Activated naive CD8-positive, alpha-beta T cell treated with anti-CD3 and anti-CD28 coated beads, Interleukin-2, amount 10 ng/mL, durations not matched to agents 7 days and 5 days (primary cell): ENCODE measurements around the gene FGFR2. TPM values are rescaled to one million over a fixed set of nuclear protein-coding genes. Genes with fewer than 3 reads are reported as not detected.

Experiments
- ATAC-seq: fragments of 150-1000 bp; cut with Tn5 transposase; one replicate; pipeline ENCODE4 v1.10.0; 2021; ENCODE audit warnings: low read depth, moderate library complexity
- POLR2A ChIA-PET: fragments of 350-600 bp; sonication (Branson Sonifier 250); formaldehyde crosslinking; loops from one replicate; lab custom pipeline; 2021; ENCODE audit warnings: antibody characterized with exemption; lab: Charles Lee
- DNase-seq: peaks from one replicate; pipeline ENCODE4 v3.0.0; 2021
- H3K27ac Mint-ChIP-seq: one replicate; pipeline ENCODE4 v1.8.0; 2022; ENCODE audit warnings: mild to moderate bottlenecking, mixed read lengths
- H3K27me3 Mint-ChIP-seq: one replicate; pipeline ENCODE4 v1.8.0; 2022; ENCODE audit warnings: mild to moderate bottlenecking, moderate library complexity, mixed read lengths
- H3K36me3 Mint-ChIP-seq: one replicate; pipeline ENCODE4 v1.8.0; 2021; ENCODE audit warnings: mild to moderate bottlenecking, mixed read lengths
- H3K4me1 Mint-ChIP-seq: one replicate; pipeline ENCODE4 v1.8.0; 2021; ENCODE audit warnings: mixed read lengths
- H3K4me3 Mint-ChIP-seq: one replicate; pipeline ENCODE4 v1.8.0; 2022; ENCODE audit warnings: mild to moderate bottlenecking, moderate library complexity, mixed read lengths
- H3K9me3 Mint-ChIP-seq: one replicate; pipeline ENCODE4 v1.8.0; 2021; ENCODE audit warnings: mixed read lengths
- total RNA-seq, 2 experiments: library from RNA; stranded (reverse); gene quantifications; one replicate each; pipeline ENCODE4 v1.2.3, GENCODE V29; 2021

Gene FGFR2
- total RNA-seq, 2 experiments from 2014 or later, result 0.89 to 1.1 TPM

- ATAC-seq, result no peak
- H3K4me1 Mint-ChIP-seq, result no peaks in the 10 kb centered on the region
- H3K36me3 Mint-ChIP-seq, result no peaks in the 10 kb centered on the region
- no peak overlapping the region for H3K4me3 Mint-ChIP-seq
- DNase-seq, result no peak
- H3K9me3 Mint-ChIP-seq, result peaks cover 6% of the 10 kb centered on the region
- POLR2A ChIA-PET, result no interaction called here
- no peak overlapping the region for H3K27ac Mint-ChIP-seq
- no peaks in the 10 kb centered on the region for H3K27me3 Mint-ChIP-seq
Measured at GRCh38 chr10:121617176-121617575, 18.9 kb upstream of the FGFR2 start.

GRCh38 chr10:121616291-121616690 is 18.0 kb upstream of the FGFR2 start:
- Mint-ChIP-seq H3K4me3 (no peak overlapping the region), H3K36me3 (no peaks in the 10 kb centered on the region), H3K4me1 (no peaks in the 10 kb centered on the region), H3K27ac (no peak overlapping the region), H3K9me3 (peaks cover 6% of the 10 kb centered on the region), H3K27me3 (no peaks in the 10 kb centered on the region)
- POLR2A ChIA-PET, result no interaction called here
- DNase-seq (no peak), ATAC-seq (no peak)

- no peak overlapping the region for H3K4me3 Mint-ChIP-seq
- ATAC-seq (no peak), DNase-seq (no peak)
- no peaks in the 10 kb centered on the region for H3K4me1 Mint-ChIP-seq
- no peak overlapping the region for H3K27ac Mint-ChIP-seq
- H3K27me3 Mint-ChIP-seq, result no peaks in the 10 kb centered on the region
- H3K9me3 Mint-ChIP-seq, result peaks cover 5% of the 10 kb centered on the region
- POLR2A ChIA-PET, result no interaction called here
- H3K36me3 Mint-ChIP-seq, result no peaks in the 10 kb centered on the region
Measured at GRCh38 chr10:121615836-121616235, 17.6 kb upstream of the FGFR2 start.

GRCh38 chr10:121615435-121615793 is 17.2 kb upstream of the FGFR2 start:
- Mint-ChIP-seq H3K4me1 (no peaks in the 10 kb centered on the region), H3K4me3 (no peak overlapping the region), H3K27me3 (no peaks in the 10 kb centered on the region), H3K27ac (no peak overlapping the region), H3K9me3 (peaks cover 5% of the 10 kb centered on the region), H3K36me3 (no peaks in the 10 kb centered on the region)
- DNase-seq (no peak), ATAC-seq (no peak)
- POLR2A ChIA-PET, result no interaction called here

- DNase-seq (no peak), ATAC-seq (no peak)
- no peaks in the 10 kb centered on the region for H3K27me3 Mint-ChIP-seq
- no peak overlapping the region for H3K27ac Mint-ChIP-seq
- no peaks in the 10 kb centered on the region for H3K4me1 Mint-ChIP-seq
- no peaks in the 10 kb centered on the region for H3K36me3 Mint-ChIP-seq
- POLR2A ChIA-PET, result no interaction called here
- H3K4me3 Mint-ChIP-seq, result no peak overlapping the region
- peaks cover 5% of the 10 kb centered on the region for H3K9me3 Mint-ChIP-seq
Measured at GRCh38 chr10:121614613-121615434, 16.6 kb upstream of the FGFR2 start.

- peaks cover 6% of the 10 kb centered on the region for H3K27me3 Mint-ChIP-seq
- no peak overlapping the region for H3K4me3 Mint-ChIP-seq
- H3K9me3 Mint-ChIP-seq, result no peaks in the 10 kb centered on the region
- no peak overlapping the region for H3K27ac Mint-ChIP-seq
- DNase-seq (no peak), ATAC-seq (no peak)
- no peaks in the 10 kb centered on the region for H3K4me1 Mint-ChIP-seq
- no peaks in the 10 kb centered on the region for H3K36me3 Mint-ChIP-seq
- POLR2A ChIA-PET, result no interaction called here
Measured at GRCh38 chr10:121613456-121613855, 15.2 kb upstream of the FGFR2 start.

- POLR2A ChIA-PET, result no interaction called here
- Mint-ChIP-seq H3K27ac (no peak overlapping the region), H3K36me3 (no peaks in the 10 kb centered on the region), H3K4me1 (no peaks in the 10 kb centered on the region), H3K27me3 (peaks cover 9% of the 10 kb centered on the region), H3K9me3 (no peaks in the 10 kb centered on the region), H3K4me3 (no peak overlapping the region)
- no peak for ATAC-seq
- no peak for DNase-seq
Measured at GRCh38 chr10:121611393-121612159, 13.3 kb upstream of the FGFR2 start.

GRCh38 chr10:121610798-121611323 is 12.6 kb upstream of the FGFR2 start:
- Mint-ChIP-seq H3K27ac (no peak overlapping the region), H3K9me3 (no peaks in the 10 kb centered on the region), H3K4me3 (no peak overlapping the region), H3K36me3 (no peaks in the 10 kb centered on the region), H3K4me1 (peaks cover 4% of the 10 kb centered on the region), H3K27me3 (peaks cover 9% of the 10 kb centered on the region)
- POLR2A ChIA-PET, result no interaction called here
- ATAC-seq (no peak), DNase-seq (no peak)

DNA sequence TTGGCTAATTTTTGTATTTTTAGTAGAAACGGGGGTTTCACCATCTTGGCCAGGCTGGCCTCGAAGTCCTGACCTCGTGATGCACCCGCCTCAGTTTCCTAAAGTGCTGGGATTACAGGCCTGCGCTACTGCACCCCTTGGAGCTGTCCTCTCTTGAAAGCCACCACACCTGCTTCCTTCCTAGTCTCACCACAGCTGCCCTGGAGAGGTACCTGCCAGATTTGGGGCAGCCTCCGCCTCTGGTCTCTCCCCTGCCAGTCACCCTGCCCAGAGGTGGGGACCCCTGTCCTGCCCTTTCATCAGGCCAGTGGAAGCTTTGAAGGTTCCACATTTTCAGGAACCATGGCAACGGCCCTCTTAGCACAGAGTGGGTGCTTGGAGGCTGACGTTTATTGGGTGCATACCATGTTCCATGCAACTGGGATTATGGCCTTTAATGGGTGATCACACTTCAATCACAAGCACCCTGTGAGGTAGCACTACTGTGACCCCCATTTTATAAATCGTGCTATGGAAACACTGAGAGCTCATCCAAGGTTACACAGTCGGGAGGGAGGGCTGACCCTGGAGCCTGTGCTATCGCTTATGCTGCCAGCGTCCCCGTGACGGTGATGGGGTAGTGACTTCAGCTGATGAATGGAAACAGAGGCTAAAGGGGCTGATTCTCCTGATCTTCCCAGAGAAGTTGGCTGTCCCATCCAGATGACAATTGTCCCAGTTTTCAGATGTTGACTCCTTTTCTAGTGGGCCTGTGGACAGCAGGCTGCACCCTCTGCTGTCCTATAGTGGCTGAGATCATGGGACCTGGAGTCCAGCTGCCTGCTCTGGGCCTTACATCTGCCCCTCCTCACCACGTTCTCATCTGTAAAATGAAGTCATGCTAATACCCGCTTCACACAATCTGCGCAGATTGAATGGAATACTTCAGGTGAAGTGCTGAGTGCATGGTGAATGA is 11.5 kb upstream of the FGFR2 start:
- no peaks in the 10 kb centered on the region for H3K9me3 Mint-ChIP-seq
- DNase-seq, result no peak
- H3K4me3 Mint-ChIP-seq, result no peak overlapping the region
- peaks cover 11% of the 10 kb centered on the region for H3K27me3 Mint-ChIP-seq
- ATAC-seq, result no peak
- peaks cover 4% of the 10 kb centered on the region for H3K4me1 Mint-ChIP-seq
- no peak overlapping the region for H3K27ac Mint-ChIP-seq
- POLR2A ChIA-PET, result no interaction called here
- H3K36me3 Mint-ChIP-seq, result no peaks in the 10 kb centered on the region

DNA sequence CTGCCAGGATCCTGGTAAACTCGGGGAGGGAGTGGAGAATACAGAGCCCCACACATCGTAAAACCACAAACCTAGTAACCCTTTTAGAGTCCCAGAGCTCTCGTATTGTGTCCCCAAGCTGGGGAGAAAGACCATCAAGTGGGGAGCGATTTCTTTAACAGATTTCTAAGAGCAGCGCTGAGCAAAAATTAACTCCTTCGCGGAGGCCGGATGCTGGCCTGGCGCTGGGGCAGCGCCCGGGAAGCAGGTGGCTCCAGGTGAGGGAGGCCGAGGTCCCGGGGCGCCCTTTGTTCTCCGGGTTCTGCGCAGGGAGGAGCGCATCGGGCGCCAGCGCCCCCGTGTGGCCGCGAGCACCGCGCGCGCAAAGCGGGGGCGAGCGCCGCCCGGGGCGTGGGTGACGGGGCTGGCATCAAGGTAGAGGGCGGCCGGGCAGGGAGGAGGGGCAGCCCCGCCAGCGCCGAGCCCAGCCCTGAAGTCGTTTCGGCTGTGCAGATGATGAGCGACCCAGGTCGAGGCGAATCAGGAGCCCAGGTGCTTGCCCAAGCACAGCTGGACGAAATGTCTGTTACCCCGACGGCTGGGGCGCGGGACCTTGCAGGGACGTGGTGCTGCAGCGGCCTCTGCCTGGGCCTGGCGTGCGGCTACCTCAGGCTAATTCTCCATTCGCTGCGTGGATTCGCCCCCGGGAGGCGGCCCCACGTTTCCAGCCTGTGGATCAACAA is 10.4 kb upstream of the FGFR2 start:
- no peaks in the 10 kb centered on the region for H3K9me3 Mint-ChIP-seq
- POLR2A ChIA-PET, result no interaction called here
- ATAC-seq (peak; percentile 58), DNase-seq (peak; percentile 65)
- no peak overlapping the region for H3K4me3 Mint-ChIP-seq
- no peaks in the 10 kb centered on the region for H3K36me3 Mint-ChIP-seq
- peaks cover 4% of the 10 kb centered on the region for H3K4me1 Mint-ChIP-seq
- peaks cover 11% of the 10 kb centered on the region for H3K27me3 Mint-ChIP-seq
- no peak overlapping the region for H3K27ac Mint-ChIP-seq

GRCh38 chr10:121607310-121608055 is 9.2 kb upstream of the FGFR2 start:
- POLR2A ChIA-PET, result no interaction called here
- Mint-ChIP-seq H3K27me3 (peaks cover 11% of the 10 kb centered on the region), H3K4me1 (peaks cover 4% of the 10 kb centered on the region), H3K27ac (no peak overlapping the region), H3K36me3 (no peaks in the 10 kb centered on the region), H3K9me3 (no peaks in the 10 kb centered on the region), H3K4me3 (no peak overlapping the region)
- no peak for ATAC-seq
- DNase-seq, result no peak

- DNase-seq (no peak), ATAC-seq (no peak)
- H3K27ac Mint-ChIP-seq, result no peak overlapping the region
- H3K4me3 Mint-ChIP-seq, result no peak overlapping the region
- POLR2A ChIA-PET, result no interaction called here
- peaks cover 4% of the 10 kb centered on the region for H3K4me1 Mint-ChIP-seq
- H3K27me3 Mint-ChIP-seq, result peaks cover 18% of the 10 kb centered on the region
- H3K9me3 Mint-ChIP-seq, result no peaks in the 10 kb centered on the region
- no peaks in the 10 kb centered on the region for H3K36me3 Mint-ChIP-seq
Measured at GRCh38 chr10:121605708-121606107, 7.5 kb upstream of the FGFR2 start.
